Measurements from ENCODE around the gene C3.
"Not testable (repeated sequence)": the region's sequence is repeated elsewhere in the genome, so short reads cannot be mapped to it uniquely, and the experiment has no call there.

C3 gene

DNA sequence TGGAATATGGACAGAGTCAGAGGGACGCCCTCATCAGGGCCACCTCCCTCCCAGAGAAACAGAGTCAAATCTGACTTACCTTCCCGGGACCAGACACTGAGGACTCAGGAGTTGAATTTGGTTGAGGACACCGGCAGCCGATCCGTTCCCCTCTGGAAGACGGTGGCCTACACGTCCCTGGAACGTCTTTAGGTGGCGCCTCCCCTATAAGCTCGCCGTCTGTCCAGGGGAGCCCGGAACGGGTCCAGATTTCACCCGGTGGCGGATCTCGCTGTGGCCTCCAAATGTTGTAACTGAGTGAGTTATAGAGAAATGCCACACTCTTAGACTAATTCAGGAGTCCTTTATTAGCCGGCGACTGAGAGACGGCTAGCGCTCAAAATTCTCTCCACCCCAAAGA is 59.5 kb downstream of the C3 start:
- H4K20me1 ChIP-seq (ENCODE audit: insufficient read depth, low read length, poor library complexity, severe bottlenecking), result no peaks in the 10 kb centered on the region
- no peak for TF ChIP-seq CTCF (conservative IDR thresholded peaks at IDR 0.05; ENCODE audit: low read length)
- no peak overlapping the region for H3K4me2 ChIP-seq (ENCODE audit: low read depth, low read length, poor library complexity, severe bottlenecking)
- H3K4me3 ChIP-seq (ENCODE audit: low read length, poor library complexity, severe bottlenecking), result no peak overlapping the region
- no peak overlapping the region for H3K9ac ChIP-seq (ENCODE audit: low read depth, low read length, poor library complexity, severe bottlenecking)
- H3K9me2 ChIP-seq (replicated peaks; ENCODE audit: low read depth, low read length), result no peaks in the 10 kb centered on the region
- H3K27me3 ChIP-seq (ENCODE audit: insufficient read depth, low read length, poor library complexity, severe bottlenecking), result no peaks in the 10 kb centered on the region
- no peaks in the 10 kb centered on the region for H3K9me3 ChIP-seq (ENCODE audit: insufficient read depth, low read depth, low read length)
- H3K36me3 ChIP-seq (ENCODE audit: insufficient read depth, low read length), result no peaks in the 10 kb centered on the region
- peaks cover 19% of the 10 kb centered on the region for H3K4me1 ChIP-seq (ENCODE audit: insufficient read depth, low read length, poor library complexity, severe bottlenecking)
- H3K79me2 ChIP-seq (ENCODE audit: insufficient read depth, low read length), result no peaks in the 10 kb centered on the region
- H2AFZ ChIP-seq (ENCODE audit: low read length), result no peak overlapping the region
- H3F3A ChIP-seq (ENCODE audit: low read depth), result no peaks in the 10 kb centered on the region

- H3K9me3 ChIP-seq (ENCODE audit: insufficient read depth, low read depth, low read length); H3K27me3 ChIP-seq (ENCODE audit: insufficient read depth, low read length, poor library complexity, severe bottlenecking); H3K9me2 ChIP-seq (replicated peaks; ENCODE audit: low read depth, low read length); H3F3A ChIP-seq (ENCODE audit: low read depth); H3K4me2 ChIP-seq (ENCODE audit: low read depth, low read length, poor library complexity, severe bottlenecking); H4K20me1 ChIP-seq (ENCODE audit: insufficient read depth, low read length, poor library complexity, severe bottlenecking); H3K79me2 ChIP-seq (ENCODE audit: insufficient read depth, low read length); H3K4me3 ChIP-seq (ENCODE audit: low read length, poor library complexity, severe bottlenecking); H2AFZ ChIP-seq (ENCODE audit: low read length); H3K36me3 ChIP-seq (ENCODE audit: insufficient read depth, low read length); H3K9ac ChIP-seq (ENCODE audit: low read depth, low read length, poor library complexity, severe bottlenecking): not testable (repeated sequence)
- peaks cover 34% of the 10 kb centered on the region for H3K4me1 ChIP-seq (ENCODE audit: insufficient read depth, low read length, poor library complexity, severe bottlenecking)
Measured at GRCh38 chr19:6656390-6656789, 64.1 kb downstream of the C3 start.

GRCh38 chr19:6654347-6655310 is 65.8 kb downstream of the C3 start:
- peak overlapping the region; percentile 82 for H2AFZ ChIP-seq (ENCODE audit: low read length)

More at GRCh38 chr19:6654347-6655310, 65.8 kb downstream of the C3 start:
- Histone ChIP-seq H3K27me3 (ENCODE audit: insufficient read depth, low read length, poor library complexity, severe bottlenecking) (no peaks in the 10 kb centered on the region), H3K4me3 (ENCODE audit: low read length, poor library complexity, severe bottlenecking) (peak overlapping the region; percentile 63), H3F3A (ENCODE audit: low read depth) (peaks cover 6% of the 10 kb centered on the region; the same call in 1 of the 2 replicates), H3K9me2 (replicated peaks; ENCODE audit: low read depth, low read length) (no peaks in the 10 kb centered on the region), H4K20me1 (ENCODE audit: insufficient read depth, low read length, poor library complexity, severe bottlenecking) (no peaks in the 10 kb centered on the region), H3K79me2 (ENCODE audit: insufficient read depth, low read length) (no peaks in the 10 kb centered on the region), H3K4me1 (ENCODE audit: insufficient read depth, low read length, poor library complexity, severe bottlenecking) (peaks cover 35% of the 10 kb centered on the region), H3K4me2 (ENCODE audit: low read depth, low read length, poor library complexity, severe bottlenecking) (peak overlapping the region; percentile 82), H3K9ac (ENCODE audit: low read depth, low read length, poor library complexity, severe bottlenecking) (peak overlapping the region; percentile 63), H3K36me3 (ENCODE audit: insufficient read depth, low read length) (no peaks in the 10 kb centered on the region), H3K9me3 (ENCODE audit: insufficient read depth, low read depth, low read length) (no peaks in the 10 kb centered on the region)
- TF ChIP-seq EZH2phosphoT487 (IDR thresholded peaks at IDR 0.05; ENCODE audit: borderline replicate concordance), result no peak
- no peak for TF ChIP-seq CTCF (conservative IDR thresholded peaks at IDR 0.05; ENCODE audit: low read length)

Measured in Loucy (cell line).